Activated CD8-positive, alpha-beta memory T cell treated with anti-CD3 and anti-CD28 coated beads, Interleukin-2, amount 10 ng/mL, durations not matched to agents 7 days and 5 days (primary cell): ENCODE results near the gene TBL1X. TPM values are rescaled to one million over a fixed set of nuclear protein-coding genes. Genes with fewer than 3 reads are reported as not detected.
"Not testable (repeated sequence)": the region's sequence is repeated elsewhere in the genome, so short reads cannot be mapped to it uniquely, and the experiment has no call there.

Experiments used
- ATAC-seq: fragments of 150-1000 bp; cut with Tn5 transposase; one replicate; pipeline ENCODE4 v1.10.0; 2021; ENCODE audit warnings: moderate library complexity
- CTCF ChIA-PET: fragments of 350-600 bp; sonication (Branson Sonifier 250); formaldehyde crosslinking; loops from one replicate; lab custom pipeline; 2021; ENCODE audit warnings: antibody characterized with exemption; lab: Charles Lee
- DNase-seq: peaks from one replicate; pipeline ENCODE4 v3.0.0-alpha.2; 2020
- H3K27ac Mint-ChIP-seq: one replicate; pipeline ENCODE4 v1.8.0; 2021; ENCODE audit warnings: mild to moderate bottlenecking, mixed read lengths
- H3K27me3 Mint-ChIP-seq: one replicate; pipeline ENCODE4 v1.8.0; 2021; ENCODE audit warnings: mixed read lengths
- H3K36me3 Mint-ChIP-seq: one replicate; pipeline ENCODE4 v1.8.0; 2021; ENCODE audit warnings: mild to moderate bottlenecking, mixed read lengths
- H3K4me1 Mint-ChIP-seq: one replicate; pipeline ENCODE4 v1.8.0; 2021; ENCODE audit warnings: mixed read lengths
- H3K4me3 Mint-ChIP-seq: one replicate; pipeline ENCODE4 v1.8.0; 2021; ENCODE audit warnings: mild to moderate bottlenecking, moderate library complexity, mixed read lengths
- H3K9me3 Mint-ChIP-seq: one replicate; pipeline ENCODE4 v1.8.0; 2022; ENCODE audit warnings: low read depth, mixed read lengths
- total RNA-seq, 2 experiments: library from RNA; stranded (reverse); gene quantifications; one replicate each; pipeline ENCODE4 v1.2.3, GENCODE V29; 2021

The TBL1X gene
- total RNA-seq, 2 experiments from 2014 or later: 33.2 to 35.5 TPM

GRCh38 chrX:9519546-9520216 lies 54.8 kb downstream of the TBL1X start:
- Mint-ChIP-seq H3K27me3 (no peaks in the 10 kb centered on the region), H3K4me3 (no peak overlapping the region), H3K27ac (no peak overlapping the region), H3K4me1 (peaks cover 24% of the 10 kb centered on the region), H3K9me3 (no peaks in the 10 kb centered on the region), H3K36me3 (peaks cover 4% of the 10 kb centered on the region)
- DNase-seq: no peak
- CTCF ChIA-PET: no interaction called here
- no peak for ATAC-seq

DNA sequence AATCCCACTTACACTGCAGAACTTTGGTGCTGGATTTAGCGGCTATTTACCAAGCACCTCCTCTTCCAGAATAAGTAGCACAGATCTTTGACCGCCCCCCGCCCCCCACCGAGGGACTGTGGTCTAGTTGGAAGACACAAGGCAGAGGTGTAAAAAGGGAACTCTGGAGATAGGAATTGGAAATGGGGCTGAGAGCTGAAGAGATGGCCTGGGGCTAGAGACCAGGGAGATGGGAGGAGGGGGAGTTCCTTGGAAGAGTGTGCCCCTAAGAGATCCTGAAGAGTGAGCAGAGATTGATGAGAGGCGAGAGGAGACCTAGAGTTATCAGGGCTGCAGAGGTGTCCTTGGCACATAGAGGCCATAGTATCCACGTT lies 55.3 kb downstream of the TBL1X start:
- peaks cover 2% of the 10 kb centered on the region for H3K36me3 Mint-ChIP-seq
- CTCF ChIA-PET: no interaction called here
- no peak overlapping the region for H3K27ac Mint-ChIP-seq
- ATAC-seq: no peak
- no peak for DNase-seq
- no peaks in the 10 kb centered on the region for H3K9me3 Mint-ChIP-seq
- peaks cover 19% of the 10 kb centered on the region for H3K4me1 Mint-ChIP-seq
- H3K4me3 Mint-ChIP-seq: no peak overlapping the region
- H3K27me3 Mint-ChIP-seq: no peaks in the 10 kb centered on the region

GRCh38 chrX:9522378-9523155 lies 57.7 kb downstream of the TBL1X start:
- DNase-seq (no peak), ATAC-seq (no peak)
- no peaks in the 10 kb centered on the region for H3K36me3 Mint-ChIP-seq
- CTCF ChIA-PET: no interaction called here
- no peak overlapping the region for H3K27ac Mint-ChIP-seq
- H3K27me3 Mint-ChIP-seq: no peaks in the 10 kb centered on the region
- peaks cover 6% of the 10 kb centered on the region for H3K4me1 Mint-ChIP-seq
- H3K4me3 Mint-ChIP-seq: no peak overlapping the region
- no peaks in the 10 kb centered on the region for H3K9me3 Mint-ChIP-seq

DNA sequence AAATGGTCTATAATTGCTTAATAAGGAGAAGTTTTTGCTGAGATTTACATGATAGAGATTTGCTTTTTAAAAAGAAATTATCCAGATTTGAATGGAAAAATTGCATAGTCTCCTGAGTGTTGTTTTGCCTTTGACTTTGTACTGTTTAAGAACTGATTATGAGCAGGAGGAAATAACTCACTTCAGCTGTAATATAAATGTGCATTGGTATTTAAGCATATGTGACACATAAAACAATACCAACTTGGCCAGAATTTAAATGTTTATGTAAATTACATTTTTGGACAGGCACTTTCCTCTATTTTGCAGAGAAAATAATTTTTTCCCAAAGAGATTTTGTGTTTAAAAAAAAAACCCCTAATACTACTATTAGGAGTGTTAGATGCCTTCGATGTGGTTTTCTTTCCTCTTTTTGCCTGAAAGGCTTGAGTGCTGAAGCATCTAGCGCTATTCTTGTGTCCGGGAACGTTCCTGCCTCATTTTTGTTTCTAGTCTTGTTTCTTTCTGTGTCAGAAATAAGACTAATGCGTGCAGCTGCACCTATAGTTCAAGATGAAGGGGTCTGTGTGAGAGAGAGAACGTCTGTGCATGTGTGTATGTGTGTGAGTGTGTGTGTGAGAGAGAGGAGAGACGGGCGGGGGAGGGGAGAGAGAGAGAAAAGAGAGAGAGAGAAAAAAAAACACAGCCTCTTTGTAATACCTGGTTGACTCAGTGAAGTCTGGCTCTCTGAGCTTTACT lies 60.8 kb downstream of the TBL1X start:
- H3K27me3 Mint-ChIP-seq: no peaks in the 10 kb centered on the region
- no peak overlapping the region for H3K27ac Mint-ChIP-seq

DNA sequence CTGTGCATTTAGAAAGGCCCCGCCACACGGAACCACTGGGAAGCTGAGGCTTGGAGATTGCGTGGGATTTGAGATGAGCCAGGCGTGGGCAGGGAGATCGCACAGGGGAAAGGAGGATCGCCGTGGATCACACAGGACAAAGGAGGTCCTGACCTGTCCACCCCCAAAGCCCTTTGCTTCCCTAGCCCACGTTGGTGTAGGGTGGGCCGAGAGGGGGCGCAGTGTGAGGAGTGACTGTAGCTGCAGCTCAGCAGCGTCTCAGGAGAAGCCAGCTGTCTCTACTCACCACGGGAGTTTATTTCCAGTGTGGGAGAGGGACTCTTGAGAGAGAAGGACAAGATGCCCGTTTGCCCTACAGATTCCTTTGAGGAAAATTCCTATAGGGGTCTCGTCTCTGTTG lies 62.1 kb downstream of the TBL1X start:
- no peak overlapping the region for H3K27ac Mint-ChIP-seq
- no peak for DNase-seq
- no peak for ATAC-seq
- H3K4me3 Mint-ChIP-seq: no peak overlapping the region
- H3K36me3 Mint-ChIP-seq: no peaks in the 10 kb centered on the region
- H3K4me1 Mint-ChIP-seq: peaks cover 22% of the 10 kb centered on the region
- H3K27me3 Mint-ChIP-seq: no peaks in the 10 kb centered on the region
- CTCF ChIA-PET: no interaction called here
- H3K9me3 Mint-ChIP-seq: no peaks in the 10 kb centered on the region

More for the DNA sequence above, 60.8 kb downstream of the TBL1X start:
- Mint-ChIP-seq H3K4me3 (no peak overlapping the region), H3K4me1 (peaks cover 17% of the 10 kb centered on the region), H3K9me3 (no peaks in the 10 kb centered on the region), H3K36me3 (no peaks in the 10 kb centered on the region)
- CTCF ChIA-PET: no interaction called here
- DNase-seq: no peak
- no peak for ATAC-seq

GRCh38 chrX:9528498-9528897 lies 63.6 kb downstream of the TBL1X start:
- no peak overlapping the region for H3K27ac Mint-ChIP-seq
- H3K4me3 Mint-ChIP-seq: no peak overlapping the region
- ATAC-seq (no peak), DNase-seq (no peak)
- no peaks in the 10 kb centered on the region for H3K9me3 Mint-ChIP-seq
- CTCF ChIA-PET: no interaction called here
- H3K4me1 Mint-ChIP-seq: peaks cover 23% of the 10 kb centered on the region
- no peaks in the 10 kb centered on the region for H3K27me3 Mint-ChIP-seq
- no peaks in the 10 kb centered on the region for H3K36me3 Mint-ChIP-seq

DNA sequence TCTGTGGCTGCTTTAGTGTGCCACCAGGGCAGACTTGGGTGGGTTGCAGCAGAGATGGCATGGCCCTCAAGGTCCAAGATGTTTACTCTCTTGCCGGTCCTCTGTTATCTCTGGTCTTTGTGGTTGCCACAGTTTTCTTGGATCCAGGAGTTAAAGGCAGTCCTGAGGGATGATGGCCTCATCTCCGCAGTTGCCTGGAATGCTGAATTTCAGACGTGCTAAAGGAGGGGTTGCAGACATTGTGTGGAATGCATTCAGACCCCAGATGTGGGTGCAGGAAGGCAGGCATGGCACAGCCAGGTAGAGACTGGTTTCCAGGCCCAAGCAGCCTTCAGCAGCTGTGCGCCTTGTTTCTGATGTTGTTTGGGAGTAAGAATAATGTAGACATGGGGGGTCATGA lies 64.4 kb downstream of the TBL1X start:
- DNase-seq: no peak
- ATAC-seq: no peak
- Mint-ChIP-seq H3K36me3 (no peaks in the 10 kb centered on the region), H3K27me3 (no peaks in the 10 kb centered on the region), H3K9me3 (no peaks in the 10 kb centered on the region), H3K4me1 (peaks cover 25% of the 10 kb centered on the region), H3K27ac (no peak overlapping the region), H3K4me3 (no peak overlapping the region)
- CTCF ChIA-PET: no interaction called here

DNA sequence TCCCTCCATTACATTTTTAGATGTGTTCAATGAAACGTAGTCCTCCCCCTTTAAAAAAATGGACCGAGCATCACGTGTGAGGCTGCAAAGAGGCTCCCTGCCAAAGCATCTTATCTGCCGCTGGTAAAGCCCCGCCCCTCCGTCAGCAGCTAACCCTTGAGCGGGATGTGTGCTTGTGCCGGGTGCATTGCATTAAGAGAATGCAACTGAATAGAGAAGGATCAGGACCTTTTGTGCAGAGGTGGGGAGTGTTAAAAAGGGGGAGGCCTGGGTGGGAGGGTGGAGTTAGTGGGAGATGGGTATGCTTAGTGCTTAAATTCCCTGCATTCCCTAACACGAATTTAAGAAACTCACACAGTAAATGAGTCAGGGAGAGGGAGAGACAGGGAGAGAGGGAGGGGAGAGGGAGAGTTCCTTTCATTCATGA lies 66.0 kb downstream of the TBL1X start:
- Mint-ChIP-seq H3K4me3 (no peak overlapping the region), H3K27ac (peak overlapping the region; percentile 49), H3K4me1 (peaks cover 35% of the 10 kb centered on the region), H3K9me3 (no peaks in the 10 kb centered on the region), H3K36me3 (no peaks in the 10 kb centered on the region), H3K27me3 (no peaks in the 10 kb centered on the region)
- DNase-seq (peak; percentile 77), ATAC-seq (peak; percentile 93)
- CTCF ChIA-PET: no interaction called here

DNA sequence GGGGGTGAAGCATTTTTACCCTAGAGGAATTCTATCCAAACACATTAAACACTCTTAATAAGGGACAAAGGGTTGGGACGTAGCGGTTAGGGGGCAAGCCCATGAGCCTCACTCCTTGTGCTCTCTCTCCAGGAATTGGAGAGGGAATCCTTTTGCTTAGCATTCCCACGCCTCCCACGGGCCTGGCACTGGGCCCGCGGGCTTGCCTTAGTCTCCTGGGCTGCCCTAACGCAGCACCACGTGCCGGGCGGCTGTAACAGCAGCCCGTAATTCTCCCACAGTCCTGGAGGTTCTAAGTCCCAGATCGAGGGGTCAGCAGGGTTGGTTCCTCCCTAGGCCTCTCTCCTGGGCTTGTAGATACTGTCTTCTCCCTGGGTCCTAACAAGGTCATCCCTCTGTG lies 67.5 kb downstream of the TBL1X start:
- Mint-ChIP-seq H3K27me3 (no peaks in the 10 kb centered on the region), H3K9me3 (no peaks in the 10 kb centered on the region), H3K4me3 (no peak overlapping the region), H3K4me1 (peaks cover 31% of the 10 kb centered on the region), H3K27ac (no peak overlapping the region), H3K36me3 (peaks cover 5% of the 10 kb centered on the region)
- DNase-seq: no peak
- CTCF ChIA-PET: no interaction called here
- no peak for ATAC-seq

DNA sequence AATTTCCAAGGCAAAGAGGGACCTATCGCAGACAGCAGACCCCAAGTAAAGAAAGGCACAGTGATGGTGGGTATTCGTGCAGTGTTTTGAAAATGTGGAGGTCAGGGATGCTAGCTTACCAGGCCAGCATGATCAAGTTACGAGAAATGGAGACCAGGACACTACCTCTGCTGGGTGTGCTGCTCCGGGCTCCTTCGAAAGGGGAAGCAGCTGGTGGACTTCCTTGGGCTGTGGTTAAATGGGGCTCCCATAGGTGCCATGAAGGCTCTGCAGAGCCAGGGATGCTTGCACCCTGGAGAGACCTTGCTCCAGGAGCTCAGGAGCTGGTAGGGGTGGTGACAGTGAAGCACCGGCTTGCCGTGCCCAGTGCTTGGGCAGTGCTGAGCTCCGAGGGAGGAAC lies 68.8 kb downstream of the TBL1X start:
- peaks cover 11% of the 10 kb centered on the region for H3K36me3 Mint-ChIP-seq
- no peak overlapping the region for H3K27ac Mint-ChIP-seq
- CTCF ChIA-PET: no interaction called here
- no peaks in the 10 kb centered on the region for H3K27me3 Mint-ChIP-seq
- no peak overlapping the region for H3K4me3 Mint-ChIP-seq
- ATAC-seq: no peak
- peaks cover 31% of the 10 kb centered on the region for H3K4me1 Mint-ChIP-seq
- no peaks in the 10 kb centered on the region for H3K9me3 Mint-ChIP-seq
- DNase-seq: no peak

GRCh38 chrX:9534686-9535085 lies 69.8 kb downstream of the TBL1X start:
- H3K4me1 Mint-ChIP-seq: peaks cover 25% of the 10 kb centered on the region
- CTCF ChIA-PET: no interaction called here
- H3K9me3 Mint-ChIP-seq: no peaks in the 10 kb centered on the region
- peaks cover 11% of the 10 kb centered on the region for H3K36me3 Mint-ChIP-seq
- H3K4me3 Mint-ChIP-seq: no peak overlapping the region
- DNase-seq (no peak), ATAC-seq (no peak)
- H3K27me3 Mint-ChIP-seq: no peaks in the 10 kb centered on the region
- no peak overlapping the region for H3K27ac Mint-ChIP-seq

DNA sequence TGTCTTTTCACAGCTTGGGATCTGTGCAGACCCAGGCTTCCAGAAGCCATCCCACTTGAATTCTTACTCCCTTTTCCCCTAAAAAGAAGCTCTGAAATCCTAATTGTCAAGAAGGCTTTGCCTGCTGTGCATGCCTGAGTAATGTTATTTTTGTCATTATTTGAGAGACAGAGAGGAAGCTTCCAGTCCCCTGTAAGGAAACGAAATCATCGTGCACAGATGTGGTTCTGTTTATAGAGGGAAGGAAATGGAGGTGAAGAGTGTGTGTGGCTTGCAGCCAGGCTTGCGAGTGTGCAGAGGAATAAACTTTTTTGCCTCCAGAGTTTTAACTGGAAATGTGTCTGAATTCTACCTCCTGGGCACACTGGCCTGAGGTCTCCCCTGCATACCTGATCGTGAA lies 70.2 kb downstream of the TBL1X start:
- ATAC-seq: no peak
- CTCF ChIA-PET: no interaction called here
- no peak overlapping the region for H3K4me3 Mint-ChIP-seq

GRCh38 chrX:9536156-9536555 lies 71.3 kb downstream of the TBL1X start:
- H3K27ac Mint-ChIP-seq: not testable (repeated sequence)

More for the DNA sequence above, 70.2 kb downstream of the TBL1X start:
- DNase-seq: no peak
- Mint-ChIP-seq H3K4me1 (peaks cover 23% of the 10 kb centered on the region), H3K27ac (no peak overlapping the region), H3K9me3 (no peaks in the 10 kb centered on the region), H3K36me3 (peaks cover 11% of the 10 kb centered on the region), H3K27me3 (no peaks in the 10 kb centered on the region)

More at GRCh38 chrX:9536156-9536555, 71.3 kb downstream of the TBL1X start:
- CTCF ChIA-PET, H3K9me3 Mint-ChIP-seq, DNase-seq, H3K27me3 Mint-ChIP-seq, H3K4me3 Mint-ChIP-seq, ATAC-seq: not testable (repeated sequence)
- Mint-ChIP-seq H3K4me1 (peaks cover 15% of the 10 kb centered on the region), H3K36me3 (peaks cover 11% of the 10 kb centered on the region)
